GM21447 (cell line): ENCODE measurements around the gene CPT2.

Source experiments
- ATAC-seq: cut with Tn5 transposase; IDR thresholded peaks from one replicate; pipeline ENCODE4 v1.9.1; 2021; ENCODE audit not compliant: unreplicated experiment

Gene CPT2

GRCh38 chr1:53214376-53214940 lies 17.8 kb downstream of the CPT2 start:
- ATAC-seq = no peak

GRCh38 chr1:53218201-53218600 lies 21.6 kb downstream of the CPT2 start:
- no peak for ATAC-seq

- ATAC-seq = no peak
Measured at GRCh38 chr1:53219711-53220110, 23.1 kb downstream of the CPT2 start.

GRCh38 chr1:53220171-53220961 lies 23.7 kb downstream of the CPT2 start, which contains the start of gene CZIB:
CZIB (minus strand) TSS chr1:53220634; CDS start chr1:53220575, 59 bp downstream.
- ATAC-seq = peak; percentile 91

- no peak for ATAC-seq
Measured at GRCh38 chr1:53220962-53221286, 24.3 kb downstream of the CPT2 start.

GRCh38 chr1:53237638-53238037 lies 41.0 kb downstream of the CPT2 start:
- ATAC-seq = no peak

- ATAC-seq = peak; percentile 99
Measured at GRCh38 chr1:53238197-53239155, 41.9 kb downstream of the CPT2 start, which contains the start of gene MAGOH. MAGOH (minus strand) TSS chr1:53238518; CDS start chr1:53238448, 70 bp downstream.

- ATAC-seq = no peak
Measured at GRCh38 chr1:53241828-53242227, 45.2 kb downstream of the CPT2 start.

GRCh38 chr1:53242381-53242780 lies 45.8 kb downstream of the CPT2 start:
- ATAC-seq = no peak

GRCh38 chr1:53244141-53244540 lies 47.5 kb downstream of the CPT2 start:
- ATAC-seq = no peak

- peak; percentile 48 for ATAC-seq
Measured at GRCh38 chr1:53246261-53247134, 49.9 kb downstream of the CPT2 start.

- ATAC-seq = no peak
Measured at GRCh38 chr1:53249706-53250105, 53.1 kb downstream of the CPT2 start.

GRCh38 chr1:53250325-53250724 lies 53.7 kb downstream of the CPT2 start:
- no peak for ATAC-seq

GRCh38 chr1:53254011-53254640 lies 57.5 kb downstream of the CPT2 start:
- ATAC-seq = no peak

- ATAC-seq = no peak
Measured at GRCh38 chr1:53255031-53255430, 58.4 kb downstream of the CPT2 start.

- ATAC-seq = no peak
Measured at GRCh38 chr1:53256511-53257453, 60.2 kb downstream of the CPT2 start.

- ATAC-seq = no peak
Measured at GRCh38 chr1:53257454-53258081, 60.9 kb downstream of the CPT2 start.

- ATAC-seq = no peak
Measured at GRCh38 chr1:53258216-53258615, 61.6 kb downstream of the CPT2 start.
